CD14-positive monocyte (primary cell): Measurements from ENCODE around the gene OR8S1. TPM values are rescaled to one million over a fixed set of nuclear protein-coding genes. Genes with fewer than 3 reads are reported as not detected.

ENCODE experiments used
- DNase-seq, 3 donors: peaks; one replicate each; pipeline ENCODE4 v3.0.0-alpha.2; 2011 to 2022
- H2AFZ ChIP-seq: 2 replicates; pipeline ENCODE4 v1.6.0; 2012; ENCODE audit warnings: mild to moderate bottlenecking, low read depth, low read length, inconsistent platforms; ENCODE audit not compliant: insufficient read depth, poor library complexity, severe bottlenecking
- H3K27ac ChIP-seq, 2 donors: 1 replicate in 1 of 2; 2 replicates in 1 of 2; pipeline ENCODE4 v1.5.1; 2012 to 2013; ENCODE audit warnings: low read length in 2 of 2, control low read depth in 1 of 2, inconsistent platforms in 1 of 2, low read depth in 1 of 2, mild to moderate bottlenecking in 1 of 2
- H3K27me3 ChIP-seq, 2 donors: one replicate each; pipeline versions ENCODE4 v1.6.0 to v1.6.1; 2011 to 2013; ENCODE audit warnings: low read length in 2 of 2; ENCODE audit not compliant: control insufficient read depth in 2 of 2, insufficient read depth in 2 of 2
- H3K36me3 ChIP-seq, 2 donors: replicated peaks in 1 of 2; 1 replicate in 1 of 2; 2 replicates in 1 of 2; pipeline versions ENCODE4 v1.5.1 to v1.6.1; 2012 to 2013; ENCODE audit warnings: low read length in 2 of 2, control low read depth in 1 of 2, inconsistent platforms in 1 of 2, mild to moderate bottlenecking in 1 of 2; ENCODE audit not compliant: insufficient read depth in 2 of 2, control insufficient read depth in 1 of 2
- H3K4me1 ChIP-seq, 2 donors: 1 replicate in 1 of 2; 2 replicates in 1 of 2; pipeline versions ENCODE4 v1.5.1 to v1.6.1; 2012 to 2013; ENCODE audit warnings: low read length in 2 of 2, control low read depth in 1 of 2, inconsistent platforms in 1 of 2, mild to moderate bottlenecking in 1 of 2, moderate library complexity in 1 of 2; ENCODE audit not compliant: insufficient read depth in 2 of 2, control insufficient read depth in 1 of 2
- H3K4me2 ChIP-seq: replicated peaks from 2 replicates; pipeline ENCODE3; 2012; ENCODE audit warnings: low read length, moderate library complexity, mild to moderate bottlenecking; ENCODE audit not compliant: poor library complexity, severe bottlenecking; ENCODE audit errors: extremely low read depth
- H3K4me3 ChIP-seq, 3 experiments: fragments of 200-600 bp in 1 of 3; sonication (generic) in 1 of 3; replicated peaks in 1 of 3; 1 replicate in 2 of 3; 2 replicates in 1 of 3; pipeline ENCODE4 v1.5.1; 2011 to 2013; ENCODE audit warnings: low read length in 3 of 3, mild to moderate bottlenecking in 3 of 3, control low read depth in 2 of 3, low read depth in 2 of 3, inconsistent platforms in 1 of 3, moderate library complexity in 1 of 3
- H3K79me2 ChIP-seq: 2 replicates; pipeline ENCODE4 v1.6.0; 2012; ENCODE audit warnings: mild to moderate bottlenecking, control low read depth, inconsistent platforms, low read length, moderate library complexity; ENCODE audit not compliant: insufficient read depth
- H3K9ac ChIP-seq: 2 replicates; pipeline ENCODE4 v1.6.0; 2017; ENCODE audit warnings: low read length, mild to moderate bottlenecking; ENCODE audit not compliant: insufficient read depth, poor library complexity, severe bottlenecking
- H3K9me3 ChIP-seq, 2 donors: replicated peaks in 1 of 2; 1 replicate in 1 of 2; 2 replicates in 1 of 2; pipeline versions ENCODE4 v1.5.1 to v1.6.1; 2012 to 2013; ENCODE audit warnings: low read length in 2 of 2, control low read depth in 1 of 2; ENCODE audit not compliant: control insufficient read depth in 1 of 2, insufficient read depth in 1 of 2
- H4K20me1 ChIP-seq: 2 replicates; pipeline ENCODE4 v1.6.0; 2012; ENCODE audit warnings: mild to moderate bottlenecking, low read length, control low read depth, moderate library complexity; ENCODE audit not compliant: insufficient read depth
- H3K27ac Mint-ChIP-seq, 7 donors: one replicate each; pipeline ENCODE4 v1.8.0; 2020; ENCODE audit warnings: mild to moderate bottlenecking in 7 of 7, mixed read lengths in 7 of 7, moderate library complexity in 6 of 7, inconsistent platforms in 2 of 7
- H3K27me3 Mint-ChIP-seq, 3 donors: one replicate each; pipeline ENCODE4 v1.8.0; 2021 to 2022; ENCODE audit warnings: low read depth in 3 of 3, mild to moderate bottlenecking in 3 of 3, mixed read lengths in 3 of 3, moderate library complexity in 3 of 3, inconsistent platforms in 1 of 3
- H3K36me3 Mint-ChIP-seq, 2 donors: one replicate each; pipeline ENCODE4 v1.8.0; 2020; ENCODE audit warnings: mixed read lengths in 2 of 2, inconsistent platforms in 1 of 2, mild to moderate bottlenecking in 1 of 2
- H3K4me1 Mint-ChIP-seq: one replicate; pipeline ENCODE4 v1.8.0; 2020; ENCODE audit warnings: mild to moderate bottlenecking, mixed read lengths
- H3K4me3 Mint-ChIP-seq, 2 donors: one replicate each; pipeline ENCODE4 v1.8.0; 2020; ENCODE audit warnings: mild to moderate bottlenecking in 2 of 2, mixed read lengths in 2 of 2, moderate library complexity in 1 of 2
- H3K9me3 Mint-ChIP-seq, 7 donors: one replicate each; pipeline ENCODE4 v1.8.0; 2020 to 2022; ENCODE audit warnings: mixed read lengths in 7 of 7, mild to moderate bottlenecking in 6 of 7, moderate library complexity in 6 of 7, inconsistent platforms in 2 of 7
- CTCF ChIP-seq: fragments of 200-600 bp; IDR thresholded peaks from one replicate; pipeline ENCODE4 v1.8.0; 2022; ENCODE audit warnings: antibody characterized with exemption, mild to moderate bottlenecking
- WGBS: methylation state at CpG from one replicate; pipeline ENCODE4 v1.1.5; 2013; ENCODE audit warnings: missing lambda C conversion rate; ENCODE audit not compliant: insufficient coverage; 5-methylcytosine and 5-hydroxymethylcytosine counted together
- intact Hi-C, 2 donors: fragments of 100-400 bp; cut with micrococcal nuclease; formaldehyde crosslinking; loops; one replicate each; pipeline versions ENCODE4 v1.15.0 to v1.15.1; 2023
- polyA plus RNA-seq, 3 donors: library from polyadenylated mRNA; depleted of rRNA in 1 of 3; unstranded in 2 of 3; stranded (reverse) in 1 of 3; fragments of 300-500 nt in 2 of 3; fragments of >200 nt in 1 of 3; fragmentation: Illumina TruSeq in 2 of 3; gene quantifications; 1 replicate in 2 of 3; 2 replicates in 1 of 3; pipeline ENCODE4 v1.2.3, GENCODE V29; 2012 to 2021

Gene OR8S1
- polyA plus RNA-seq, 3 donors, result not detected

- intact Hi-C loops, result no loop called here
- Histone ChIP-seq H2AFZ (no peak overlapping the region), H3K36me3 (no peaks in the 10 kb centered on the region), H3K9me3 (no peaks in the 10 kb centered on the region), H3K4me2 (no peak overlapping the region), H3K4me1 (no peaks in the 10 kb centered on the region), H3K27ac (no peak overlapping the region), H3K27me3 (no peaks in the 10 kb centered on the region), H3K9ac (no peak overlapping the region), H4K20me1 (no peaks in the 10 kb centered on the region), H3K79me2 (no peaks in the 10 kb centered on the region), H3K4me3 (no peak overlapping the region)
- TF ChIP-seq CTCF, result no peak
- Mint-ChIP-seq H3K4me3 (no peak overlapping the region), H3K9me3 (no peaks in the 10 kb centered on the region), H3K27ac (no peak overlapping the region), H3K4me1 (no peaks in the 10 kb centered on the region), H3K27me3 (peaks cover 3 to 8% (median 4%) of the 10 kb centered on the region in 3 donors), H3K36me3 (no peaks in the 10 kb centered on the region)
- WGBS, result no CpG with 5 or more reads among the region's 1 CpG
- no peak for DNase-seq
Observed at GRCh38 chr12:48536602-48537001, 11.2 kb downstream of the OR8S1 start.

- intact Hi-C loops, result no loop called here
- Histone ChIP-seq H3K9ac (no peak overlapping the region), H3K27ac (no peak overlapping the region), H3K79me2 (no peaks in the 10 kb centered on the region), H3K4me3 (no peak overlapping the region), H3K4me2 (no peak overlapping the region), H4K20me1 (no peaks in the 10 kb centered on the region), H2AFZ (no peak overlapping the region), H3K36me3 (no peaks in the 10 kb centered on the region), H3K9me3 (no peaks in the 10 kb centered on the region), H3K4me1 (no peaks in the 10 kb centered on the region), H3K27me3 (no peaks in the 10 kb centered on the region)
- H3K4me1 Mint-ChIP-seq, result no peaks in the 10 kb centered on the region
- no peak overlapping the region for H3K4me3 Mint-ChIP-seq
- peaks cover 5 to 21% (median 8%) of the 10 kb centered on the region in 3 donors for H3K27me3 Mint-ChIP-seq
- H3K36me3 Mint-ChIP-seq, result no peaks in the 10 kb centered on the region
- no peak overlapping the region for H3K27ac Mint-ChIP-seq
- DNase-seq, result no peak
- TF ChIP-seq CTCF, result peak; percentile 42
- H3K9me3 Mint-ChIP-seq, result no peaks in the 10 kb centered on the region
- 71% methylated on average over 1 of the region's 8 CpGs for WGBS
Observed at GRCh38 chr12:48542300-48542928, 17.0 kb downstream of the OR8S1 start.
